Inflammatory macrophage treated with lipopolysaccharide for 1 hour (primary cell): ENCODE measurements around the gene SLC35B3.
"Not testable (repeated sequence)": the region's sequence is repeated elsewhere in the genome, so short reads cannot be mapped to it uniquely, and the experiment has no call there.

Experiments
- DNase-seq, 2 donors: peaks; one replicate each; pipeline ENCODE4 v3.0.0-alpha.2; 2020 to 2022

Gene SLC35B3

DNA sequence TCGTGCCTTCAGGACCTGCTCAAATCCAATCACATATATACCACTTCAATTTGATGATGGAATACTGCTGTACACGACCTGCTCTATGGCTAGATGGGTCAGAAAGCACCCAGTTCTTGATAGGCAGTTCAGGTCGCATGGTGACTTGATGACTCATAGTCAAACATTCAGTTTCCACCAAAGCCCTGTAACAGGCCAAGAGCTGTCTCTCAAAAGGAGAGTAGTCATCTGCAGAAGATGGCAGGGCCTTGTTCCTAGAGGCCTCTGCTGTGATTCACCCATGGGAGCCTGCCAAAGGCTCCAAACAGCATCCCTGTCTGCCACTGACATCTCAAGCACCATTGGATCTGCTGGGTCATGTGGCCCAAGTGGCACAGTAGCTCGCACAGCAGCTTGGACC, 29.4 kb downstream of the SLC35B3 start:
- DNase-seq, result not testable (repeated sequence)

GRCh38 chr6:8402546-8402945, 32.8 kb downstream of the SLC35B3 start:
- no peak for DNase-seq

- no peak for DNase-seq
Observed at GRCh38 chr6:8400663-8401062, 34.7 kb downstream of the SLC35B3 start.

- DNase-seq, result no peak
Observed at GRCh38 chr6:8392569-8392968, 42.8 kb downstream of the SLC35B3 start.

DNA sequence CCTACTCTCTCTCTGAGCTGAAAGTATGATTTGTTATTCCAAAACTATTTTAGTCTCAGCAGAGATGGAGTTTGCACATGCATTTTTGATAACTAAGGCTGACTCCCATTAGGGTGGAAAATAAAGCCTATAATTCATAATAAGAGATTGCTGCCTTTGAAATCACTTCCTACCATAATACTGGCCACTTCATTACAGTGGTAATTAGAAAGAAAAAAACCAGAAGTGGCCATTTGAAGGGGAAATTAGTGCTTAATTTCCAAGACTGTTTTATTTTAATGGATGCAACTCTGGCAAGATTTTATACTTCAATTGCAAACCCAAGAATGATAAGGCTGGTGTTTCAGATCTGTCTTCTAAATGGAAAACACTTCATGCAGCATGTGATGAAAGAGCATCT, 43.4 kb downstream of the SLC35B3 start:
- DNase-seq, result no peak

GRCh38 chr6:8389036-8389818, 46.1 kb downstream of the SLC35B3 start:
- no peak for DNase-seq

DNA sequence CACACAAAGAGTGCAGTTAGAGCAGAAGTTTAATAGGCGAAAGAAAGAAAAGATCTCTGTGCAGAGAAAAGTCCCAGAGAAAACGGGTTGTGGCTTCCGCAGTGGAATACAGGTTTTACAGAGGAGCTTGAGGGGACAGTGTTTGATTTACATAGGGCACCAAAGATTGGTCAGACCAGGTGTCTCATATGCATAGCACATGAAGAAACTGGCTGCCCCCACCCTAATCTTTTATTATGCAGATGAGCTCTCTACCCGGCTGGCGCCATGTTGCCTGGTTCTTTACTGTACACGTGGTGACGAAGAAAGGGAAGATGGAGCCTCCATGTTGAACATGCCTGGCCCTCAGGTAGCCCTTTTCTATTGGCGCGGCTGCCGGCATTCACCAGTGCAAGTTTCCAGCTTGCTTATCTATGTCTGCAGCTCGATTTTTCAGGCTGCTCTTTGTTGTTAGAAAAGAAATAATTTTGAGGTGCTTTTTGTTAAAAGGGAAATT, 47.4 kb downstream of the SLC35B3 start:
- DNase-seq, result no peak

DNA sequence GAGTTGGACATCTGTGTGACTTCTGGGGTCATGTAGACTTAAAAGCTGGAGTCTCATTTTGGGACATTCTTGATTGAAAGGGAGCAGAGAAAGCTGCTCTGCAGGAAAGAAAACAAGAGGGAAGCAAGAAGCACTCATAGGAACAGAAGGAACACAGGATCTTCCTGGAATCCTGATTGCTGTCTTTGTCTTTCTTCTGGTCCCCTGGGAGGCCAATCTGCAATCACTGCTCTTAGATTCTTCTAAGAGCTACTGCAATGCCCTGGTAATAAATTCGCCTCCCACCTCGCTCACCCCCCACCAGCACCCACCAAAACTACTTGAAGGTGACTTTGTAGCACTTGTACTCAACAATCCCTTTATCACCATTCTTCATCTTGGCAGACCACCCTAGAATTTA, 51.8 kb downstream of the SLC35B3 start:
- DNase-seq, result no peak

DNA sequence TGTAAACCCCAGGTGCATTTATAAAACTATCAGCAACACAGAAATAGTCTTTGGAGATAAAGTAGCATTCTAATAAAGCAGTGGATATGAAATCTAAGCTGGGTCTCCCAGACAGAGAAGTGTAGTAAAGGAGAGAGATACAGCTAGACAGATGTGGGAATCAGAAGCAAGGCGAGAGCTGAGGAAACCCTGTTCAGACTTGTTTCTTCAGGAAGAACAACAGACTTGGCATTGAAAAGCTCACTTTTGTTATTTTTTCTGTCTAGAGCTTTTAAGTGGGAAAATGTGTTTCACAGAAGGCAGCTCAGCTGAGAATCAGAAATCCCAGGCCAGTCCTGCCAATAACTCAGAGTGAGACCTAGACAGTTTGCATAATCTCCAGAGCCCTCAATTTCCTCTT, 52.9 kb downstream of the SLC35B3 start:
- DNase-seq, result no peak

DNA sequence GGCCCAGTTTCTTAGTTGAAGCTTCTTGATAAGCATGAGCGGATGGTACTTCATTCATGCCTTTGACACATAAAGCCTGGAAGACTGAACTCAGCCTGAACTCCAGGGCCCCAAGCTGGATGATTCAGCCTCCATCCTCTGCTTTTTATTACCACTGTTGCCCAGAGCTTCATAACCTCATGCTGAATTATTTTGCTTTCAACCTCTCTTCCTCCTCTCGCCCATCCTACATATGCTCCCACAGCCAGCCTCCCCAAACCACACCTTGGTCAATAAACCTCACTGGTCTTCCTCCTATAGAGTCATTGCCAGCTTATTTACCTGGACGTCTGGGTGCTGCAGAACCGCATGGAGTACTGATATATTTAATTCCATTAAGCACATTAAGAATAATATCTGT, 59.4 kb downstream of the SLC35B3 start:
- DNase-seq, result no peak
